Measurements from ENCODE around the gene CREB1. TPM values are rescaled to one million over a fixed set of nuclear protein-coding genes. Genes with fewer than 3 reads are reported as not detected.
A peak's percentile ranks its signal among the peaks of the same experiment; 100 is the strongest.

Gene CREB1
- polyA plus RNA-seq, 1 of the 3 experiments (the other 2 are of a cell fraction): 14.5 TPM

- Histone ChIP-seq H3K4me2 (no peak overlapping the region), H3K27me3 (ENCODE audit: insufficient read depth) (no peaks in the 10 kb centered on the region), H3K36me3 (replicated peaks in 1 of 2; ENCODE audit: control insufficient read depth in 1 of 2, insufficient read depth in 2 of 2, low read length in 1 of 2) (no peaks in the 10 kb centered on the region), H4K20me1 (ENCODE audit: insufficient read depth) (no peaks in the 10 kb centered on the region), H3K9ac (no peak overlapping the region), H3K79me2 (ENCODE audit: insufficient read depth) (no peaks in the 10 kb centered on the region), H3K4me1 (ENCODE audit: control insufficient read depth in 1 of 2, insufficient read depth in 2 of 2, low read depth in 1 of 2, low read length in 1 of 2) (peaks cover 3 to 5% of the 10 kb centered on the region in 2 experiments; a peak in 3 of 4 replicates), H3K27ac (ENCODE audit: low read depth in 2 of 2, low read length in 1 of 2) (peak overlapping the region in 1 of 2 experiments; percentile 48; a peak in 2 of 4 replicates), H3F3A (replicated peaks; ENCODE audit: insufficient read depth) (peaks cover 13% of the 10 kb centered on the region), H3K9me2 (no peaks in the 10 kb centered on the region), H2AFZ (ENCODE audit: low read depth) (no peak overlapping the region), H3K4me3 (ENCODE audit: low read depth in 2 of 2, low read length in 1 of 2) (no peak overlapping the region), H3K9me3 (no peaks in the 10 kb centered on the region)
- TF ChIP-seq NRF1 (IDR thresholded peaks at IDR 0.05; ENCODE audit: low read depth, low read length) (no peak), TEAD4 (IDR thresholded peaks at IDR 0.05; ENCODE audit: borderline replicate concordance, insufficient read depth) (no peak), EP300 (IDR thresholded peaks at IDR 0.05; ENCODE audit: borderline replicate concordance in 1 of 2, low read depth in 1 of 2, low read length in 1 of 2) (no peak), FOXM1 (IDR thresholded peaks at IDR 0.05; ENCODE audit: low read depth) (no peak), ZBTB33 (IDR thresholded peaks at IDR 0.05; ENCODE audit: borderline replicate concordance, low read depth) (no peak)
- WGBS (ENCODE audit: low lambda C conversion rate): 96% methylated on average over 4 of the region's 4 CpGs
- no peak for DNase-seq
- CTCF ChIA-PET: interaction anchor here (0.9 to 1.9 kb wide), 2 partner anchors 10 to 789 kb away, joined by 3 to 5 read pairs; no protein-coding TSS in a partner anchor
- POLR2A ChIA-PET: no interaction called here
These were observed 46.3 kb upstream of the CREB1 start for GRCh38 chr2:207483477-207483876.

GRCh38 chr2:207484444-207485391, 45.0 kb upstream of the CREB1 start:
- WGBS (ENCODE audit: low lambda C conversion rate): 83% methylated on average over 10 of the region's 10 CpGs
- peaks cover 13% of the 10 kb centered on the region for H3F3A ChIP-seq (replicated peaks; ENCODE audit: insufficient read depth)
- peaks cover 3 to 9% of the 10 kb centered on the region in 2 experiments; a peak in 3 of 4 replicates for H3K4me1 ChIP-seq (ENCODE audit: control insufficient read depth in 1 of 2, insufficient read depth in 2 of 2, low read depth in 1 of 2, low read length in 1 of 2)
- ChIA-PET POLR2A (no interaction called here), CTCF (interaction anchor here (1.1 kb wide), 1 partner anchor 684 kb away, joined by 4 read pairs; no protein-coding TSS in a partner anchor)
- H3K27ac ChIP-seq (ENCODE audit: low read depth in 2 of 2, low read length in 1 of 2): peak overlapping the region in 1 of 2 experiments; percentile 48; a peak in 1 of 4 replicates
- H2AFZ ChIP-seq (ENCODE audit: low read depth): no peak overlapping the region
- no peak overlapping the region for H3K4me2 ChIP-seq
- no peaks in the 10 kb centered on the region for H3K9me2 ChIP-seq
- no peak overlapping the region for H3K9ac ChIP-seq
- DNase-seq: no peak
- H3K36me3 ChIP-seq (replicated peaks in 1 of 2; ENCODE audit: control insufficient read depth in 1 of 2, insufficient read depth in 2 of 2, low read length in 1 of 2): no peaks in the 10 kb centered on the region
- H3K4me3 ChIP-seq (ENCODE audit: low read depth in 2 of 2, low read length in 1 of 2): no peak overlapping the region
- no peaks in the 10 kb centered on the region for H3K79me2 ChIP-seq (ENCODE audit: insufficient read depth)
- H3K9me3 ChIP-seq: no peaks in the 10 kb centered on the region
- no peaks in the 10 kb centered on the region for H3K27me3 ChIP-seq (ENCODE audit: insufficient read depth)
- H4K20me1 ChIP-seq (ENCODE audit: insufficient read depth): no peaks in the 10 kb centered on the region
- TF ChIP-seq EP300 (IDR thresholded peaks at IDR 0.05; ENCODE audit: borderline replicate concordance in 1 of 2, low read depth in 1 of 2, low read length in 1 of 2): no peak
- no peak for TF ChIP-seq IRF3 (IDR thresholded peaks at IDR 0.05; ENCODE audit: low read depth, low read length)
- no peak for TF ChIP-seq TCF12 (IDR thresholded peaks at IDR 0.05)
- no peak for TF ChIP-seq REST (IDR thresholded peaks at IDR 0.05; ENCODE audit: low read depth, low read length)
- no peak for TF ChIP-seq USF2 (IDR thresholded peaks at IDR 0.05; ENCODE audit: borderline replicate concordance, low read depth, low read length)
- TF ChIP-seq POLR2AphosphoS5 (IDR thresholded peaks at IDR 0.05; ENCODE audit: low read depth, low read length): no peak
- no peak for TF ChIP-seq MXI1 (IDR thresholded peaks at IDR 0.05; ENCODE audit: low read depth, low read length)
- TF ChIP-seq TAF1 (IDR thresholded peaks at IDR 0.05; ENCODE audit: borderline replicate concordance, low read depth, low read length): no peak
- TF ChIP-seq YY1 (IDR thresholded peaks at IDR 0.05; ENCODE audit: low read depth): no peak
- no peak for TF ChIP-seq RXRA (IDR thresholded peaks at IDR 0.05; ENCODE audit: borderline replicate concordance, low read depth)
- TF ChIP-seq MAX (IDR thresholded peaks at IDR 0.05; ENCODE audit: low read depth): no peak
- TF ChIP-seq CHD2 (IDR thresholded peaks at IDR 0.05; ENCODE audit: low read length, partially characterized antibody): no peak
- TF ChIP-seq RCOR1 (IDR thresholded peaks at IDR 0.05; ENCODE audit: low read length): no peak

All from SK-N-SH (cell line).